Stomach (tissue), 9 donors: ENCODE data around the gene GABARAP. TPM values are rescaled to one million over a fixed set of nuclear protein-coding genes. Genes with fewer than 3 reads are reported as not detected.

Source experiments
- DNase-seq, 2 donors: peaks; one replicate each; pipeline versions ENCODE4 v3.0.0 to v3.0.0-alpha.2; 2013 to 2019
- H3K27ac ChIP-seq, 5 donors: fragments of 200-600 bp in 4 of 5; sonication (generic) in 4 of 5; one replicate each; pipeline ENCODE4 v1.5.1; 2013 to 2019; ENCODE audit warnings: mild to moderate bottlenecking in 1 of 5, moderate library complexity in 1 of 5
- H3K27me3 ChIP-seq, 3 donors: fragments of 200-600 bp; sonication (generic); one replicate each; pipeline ENCODE4 v1.5.1; 2017 to 2019; ENCODE audit warnings: mixed run types in 1 of 3
- H3K36me3 ChIP-seq, 4 donors: fragments of 200-600 bp; sonication (generic); 1 replicate in 3 of 4; 2 replicates in 1 of 4; pipeline ENCODE4 v1.5.1; 2016 to 2019
- H3K4me1 ChIP-seq, 4 donors: fragments of 200-600 bp; sonication (generic); one replicate each; pipeline ENCODE4 v1.5.1; 2016 to 2019
- H3K4me3 ChIP-seq, 4 donors: fragments of 200-600 bp; sonication (generic) in 3 of 4; one replicate each; pipeline ENCODE4 v1.5.1; 2016 to 2019; ENCODE audit warnings: mild to moderate bottlenecking in 1 of 4
- H3K9me3 ChIP-seq, 4 donors: fragments of 200-600 bp; sonication (generic); one replicate each; pipeline ENCODE4 v1.5.1; 2016 to 2019
- EP300 ChIP-seq: sonication (generic); formaldehyde crosslinking; IDR thresholded peaks from one replicate; pipeline ENCODE4 v1.6.1; 2017; ENCODE audit warnings: antibody characterized with exemption
- POLR2A ChIP-seq, 4 donors: fragments of 450-650 bp; IDR thresholded peaks; one replicate each; pipeline ENCODE4 v1.6.1; 2016; ENCODE audit warnings: antibody characterized with exemption in 4 of 4, control low read depth in 2 of 4, mild to moderate bottlenecking in 1 of 4, moderate library complexity in 1 of 4
- POLR2AphosphoS5 ChIP-seq, 3 donors: sonication (generic); formaldehyde crosslinking; IDR thresholded peaks; one replicate each; pipeline ENCODE4 v1.6.1; 2016; ENCODE audit warnings: antibody characterized with exemption in 3 of 3
- WGBS, 5 donors: extraction: QIAGEN DNeasy Blood & Tissue Kit in 3 of 5; methylation state at CpG; one replicate each; pipeline versions ENCODE4 v1.1.5 to v1.1.7; 2013 to 2018; 5-methylcytosine and 5-hydroxymethylcytosine counted together
- intact Hi-C: fragments of 100-400 bp; cut with DNase I; formaldehyde crosslinking; loops from one replicate; pipeline ENCODE4 v1.15.1; 2023; ENCODE audit warnings: low total_unique reads
- polyA plus RNA-seq, 3 donors: library from polyadenylated mRNA; stranded (reverse); fragments of 200-250 nt; gene quantifications; one replicate each; pipeline ENCODE4 v1.2.3, GENCODE V29; 2013
- total RNA-seq, 5 donors: library from RNA; depleted of rRNA; stranded (reverse); fragments of >200 nt; gene quantifications; one replicate each; pipeline versions ENCODE4 v1.1.0 to v1.2.3, GENCODE V29; 2014 to 2016
- TF ChIP-seq, protein P1 (sequence below), 7 experiments: fragments of 450-650 bp in 4 of 7; fragments of 200-600 bp in 3 of 7; sonication (generic) in 3 of 7; IDR thresholded peaks; one replicate each; pipeline ENCODE4 v1.5.1; 2016 to 2019; ENCODE audit warnings: antibody characterized with exemption in 7 of 7, control low read depth in 2 of 7, mild to moderate bottlenecking in 1 of 7
- donor health status: healthy with polysubstance abuse.
- donor health status: Bipolar disorder and iron deficiency.
- donor health status: healthy.

GABARAP gene
- total and polyA plus RNA-seq, 8 donors: 111 to 1,252 (median 404) TPM

DNA sequence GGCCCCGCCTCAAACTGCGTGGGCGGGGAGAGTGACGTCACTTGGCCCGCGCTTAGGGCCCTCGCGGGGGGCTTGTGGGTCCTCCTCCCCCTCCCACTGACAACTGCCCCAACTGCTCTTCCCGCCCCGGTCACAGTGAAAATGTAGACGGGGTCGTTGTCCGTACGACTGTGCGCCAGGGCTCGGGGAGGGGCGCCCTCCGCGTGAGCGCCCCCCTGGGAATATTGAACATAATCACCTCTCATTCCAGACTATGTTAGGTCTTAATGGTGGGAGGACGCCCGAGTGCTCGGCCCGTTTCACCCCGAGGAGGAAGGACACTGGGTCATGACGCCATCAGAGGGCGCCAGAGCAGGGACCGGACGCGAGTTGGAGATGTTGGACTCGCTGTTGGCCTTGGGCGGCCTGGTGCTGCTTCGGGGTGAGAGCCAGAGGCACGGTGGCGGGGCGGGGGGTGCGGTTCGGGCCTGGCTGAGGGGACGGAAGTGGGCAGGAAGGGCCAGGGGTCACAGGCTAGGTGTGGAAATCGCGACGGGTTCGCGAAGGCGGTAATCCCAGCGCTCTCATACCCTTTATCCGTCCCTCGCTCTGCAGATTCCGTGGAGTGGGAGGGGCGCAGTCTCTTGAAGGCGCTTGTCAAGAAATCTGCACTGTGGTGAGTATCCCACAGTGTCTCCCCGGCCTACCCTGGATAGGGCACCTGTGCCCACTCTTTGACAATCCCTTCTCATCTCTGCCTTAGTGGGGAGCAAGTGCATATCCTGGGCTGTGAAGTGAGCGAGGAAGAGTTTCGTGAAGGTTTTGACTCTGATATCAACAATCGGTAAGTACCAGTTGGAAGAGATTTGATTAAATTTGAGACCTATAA, 10.2 kb upstream of the GABARAP start, which contains the start of gene ELP5:
ELP5 (plus strand) TSS at position 40 of the 868 bp plus-strand sequence; CDS start at position 376, 336 bp downstream.
- TF ChIP-seq, protein P1, sequence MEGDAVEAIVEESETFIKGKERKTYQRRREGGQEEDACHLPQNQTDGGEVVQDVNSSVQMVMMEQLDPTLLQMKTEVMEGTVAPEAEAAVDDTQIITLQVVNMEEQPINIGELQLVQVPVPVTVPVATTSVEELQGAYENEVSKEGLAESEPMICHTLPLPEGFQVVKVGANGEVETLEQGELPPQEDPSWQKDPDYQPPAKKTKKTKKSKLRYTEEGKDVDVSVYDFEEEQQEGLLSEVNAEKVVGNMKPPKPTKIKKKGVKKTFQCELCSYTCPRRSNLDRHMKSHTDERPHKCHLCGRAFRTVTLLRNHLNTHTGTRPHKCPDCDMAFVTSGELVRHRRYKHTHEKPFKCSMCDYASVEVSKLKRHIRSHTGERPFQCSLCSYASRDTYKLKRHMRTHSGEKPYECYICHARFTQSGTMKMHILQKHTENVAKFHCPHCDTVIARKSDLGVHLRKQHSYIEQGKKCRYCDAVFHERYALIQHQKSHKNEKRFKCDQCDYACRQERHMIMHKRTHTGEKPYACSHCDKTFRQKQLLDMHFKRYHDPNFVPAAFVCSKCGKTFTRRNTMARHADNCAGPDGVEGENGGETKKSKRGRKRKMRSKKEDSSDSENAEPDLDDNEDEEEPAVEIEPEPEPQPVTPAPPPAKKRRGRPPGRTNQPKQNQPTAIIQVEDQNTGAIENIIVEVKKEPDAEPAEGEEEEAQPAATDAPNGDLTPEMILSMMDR (IDR thresholded peaks at IDR 0.05): peak in 2 of 7 experiments; percentile 0 to 19
- TF ChIP-seq EP300 (no peak), POLR2AphosphoS5 (IDR thresholded peaks at IDR 0.05) (peak; percentile 70 to 89 (median 80)), POLR2A (IDR thresholded peaks at IDR 0.05) (peak in 1 of 4 donors; percentile 33)
- peak within 1 kb of the TSS; percentile 65 to 98 (median 95) for H3K4me3 ChIP-seq
- H3K9me3 ChIP-seq: no peaks in the 10 kb centered on the region
- 1 to 2% (median 1%) methylated on average over 39 to 55 of the region's 55 CpGs for WGBS, 5 donors
- peaks cover 18 to 42% (median 37%) of the 10 kb centered on the region in 4 donors for H3K36me3 ChIP-seq
- peak; percentile 94 to 97 for DNase-seq
- H3K27ac ChIP-seq: peak within 1 kb of the TSS; percentile 96 to 100 (median 99)
- peaks cover 32 to 48% (median 41%) of the 10 kb centered on the region in 4 donors for H3K4me1 ChIP-seq
- no peaks in the 10 kb centered on the region for H3K27me3 ChIP-seq
- intact Hi-C loops: no loop called here

DNA sequence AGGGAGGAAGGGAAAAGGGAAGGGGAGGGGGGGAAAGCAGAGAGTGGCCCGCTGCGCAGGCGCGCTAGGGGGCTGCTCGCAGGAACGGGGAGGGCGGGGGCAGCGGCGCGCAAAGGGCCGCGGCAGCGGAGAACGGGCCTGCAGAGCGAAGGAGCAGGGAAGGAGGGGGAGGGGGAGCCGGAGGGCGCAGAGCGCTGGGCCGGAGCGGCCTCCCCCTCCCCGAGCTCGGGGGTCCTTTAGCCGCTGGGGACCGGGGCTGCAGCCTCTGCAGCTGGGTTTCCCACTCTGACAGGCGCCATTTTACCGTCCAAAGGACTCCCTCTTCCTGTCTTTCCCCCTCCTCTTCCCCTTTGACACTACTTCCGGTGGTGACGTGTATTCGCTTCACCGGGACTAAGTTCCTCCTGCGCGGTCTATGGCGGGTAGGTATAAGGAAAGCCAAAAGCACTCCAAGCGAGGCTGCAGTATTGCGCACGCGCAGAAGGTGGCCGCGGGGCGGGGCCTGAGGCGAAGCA, 9.5 kb upstream of the GABARAP start, which contains the start of gene CTDNEP1:
CTDNEP1 (minus strand) TSS at position 74 of the 515 bp plus-strand sequence. CDS start 438 bp downstream, outside the sequence.
- H3K4me3 ChIP-seq: peak within 1 kb of the TSS; percentile 65 to 98 (median 95)
- TF ChIP-seq POLR2AphosphoS5 (IDR thresholded peaks at IDR 0.05): peak; percentile 61 to 86 (median 85)
- no peak for TF ChIP-seq EP300
- TF ChIP-seq, protein P1 (IDR thresholded peaks at IDR 0.05): no peak
- TF ChIP-seq POLR2A (IDR thresholded peaks at IDR 0.05): no peak
- 0 to 1% (median 1%) methylated on average over 24 to 41 of the region's 41 CpGs for WGBS, 5 donors

DNA sequence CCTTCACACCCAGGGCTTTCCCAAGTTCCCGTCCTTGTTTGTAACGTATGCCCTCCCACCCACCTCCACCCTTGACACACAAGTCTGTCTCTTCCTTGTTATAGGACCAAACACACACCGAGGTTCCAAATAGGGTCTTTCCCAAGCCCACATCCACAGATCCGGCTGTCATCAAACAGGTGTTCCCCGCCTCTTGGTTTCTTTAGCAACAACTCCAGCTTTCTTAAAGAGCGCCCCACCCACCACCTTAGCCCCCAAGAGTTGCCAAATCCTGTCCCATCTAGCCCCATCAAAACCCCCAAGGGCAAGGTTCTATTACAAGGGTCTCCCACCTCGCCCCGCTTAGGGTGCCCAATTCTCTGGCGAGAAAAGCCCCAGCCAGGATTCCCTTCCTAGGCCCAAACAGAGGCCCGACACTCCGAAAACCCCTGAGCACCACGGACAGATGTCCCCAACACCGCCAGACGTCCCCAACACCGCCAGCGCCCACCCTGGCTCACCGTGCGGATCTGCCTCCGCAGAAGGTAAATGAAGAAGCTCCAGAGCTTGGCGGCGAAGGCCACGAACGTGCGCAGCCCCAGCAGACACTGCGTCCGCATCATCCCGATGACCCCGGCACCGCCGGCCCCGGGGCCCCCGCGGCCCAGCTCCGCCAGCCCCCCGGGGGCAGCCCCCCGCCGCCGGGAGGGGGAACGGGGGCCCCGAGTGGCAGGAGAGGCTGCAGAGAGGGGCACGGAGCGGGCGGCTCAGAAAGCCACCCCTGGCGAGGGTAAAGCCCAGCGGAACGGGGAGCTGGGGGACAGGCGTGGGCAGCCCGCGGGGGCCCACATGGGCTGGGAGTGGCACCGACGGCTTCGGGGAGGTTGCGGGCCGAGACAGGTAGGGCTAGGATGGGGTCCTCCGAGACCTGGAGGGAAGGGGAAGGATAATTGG, 8.7 kb upstream of the GABARAP start:
- peak overlapping the region; percentile 96 to 100 (median 99) for H3K27ac ChIP-seq
- H3K27me3 ChIP-seq: no peaks in the 10 kb centered on the region
- WGBS, 5 donors: 0 to 1% (median 0%) methylated on average over 28 to 54 of the region's 55 CpGs
- peak in 1 of 2 donors; percentile 66 for DNase-seq
- peaks cover 32 to 52% (median 41%) of the 10 kb centered on the region in 4 donors for H3K4me1 ChIP-seq
- H3K36me3 ChIP-seq: peaks cover 21 to 40% (median 35%) of the 10 kb centered on the region in 4 donors
- no peak for TF ChIP-seq POLR2A (IDR thresholded peaks at IDR 0.05)
- TF ChIP-seq EP300: no peak
- TF ChIP-seq POLR2AphosphoS5 (IDR thresholded peaks at IDR 0.05): no peak
- TF ChIP-seq, protein P1 (IDR thresholded peaks at IDR 0.05): no peak
- H3K9me3 ChIP-seq: no peaks in the 10 kb centered on the region
- intact Hi-C loops: no loop called here
- H3K4me3 ChIP-seq: peak overlapping the region; percentile 65 to 98 (median 95)

More for the DNA sequence above, 9.5 kb upstream of the GABARAP start, which contains the start of gene CTDNEP1:
- no peaks in the 10 kb centered on the region for H3K27me3 ChIP-seq
- peak; percentile 98 to 100 for DNase-seq
- peaks cover 17 to 40% (median 35%) of the 10 kb centered on the region in 4 donors for H3K36me3 ChIP-seq
- H3K4me1 ChIP-seq: peaks cover 32 to 52% (median 41%) of the 10 kb centered on the region in 4 donors
- intact Hi-C loops: no loop called here
- peak within 1 kb of the TSS; percentile 96 to 100 (median 99) for H3K27ac ChIP-seq
- no peaks in the 10 kb centered on the region for H3K9me3 ChIP-seq
